ENCODE data around the gene DBT. TPM values are rescaled to one million over a fixed set of nuclear protein-coding genes. Genes with fewer than 3 reads are reported as not detected.

The DBT gene
- total and polyA plus RNA-seq, 3 donors from 2014 or later = 5.9 to 6.4 (median 6.1) TPM

GRCh38 chr1:100187912-100188311 is 61.7 kb downstream of the DBT start:
- no peak for DNase-seq
- Histone ChIP-seq H3K27me3 (no peaks in the 10 kb centered on the region), H3K27ac (no peak overlapping the region), H3K9me3 (no peaks in the 10 kb centered on the region), H3K36me3 (ENCODE audit: low read depth, missing control alignments) (no peaks in the 10 kb centered on the region), H3K4me1 (no peaks in the 10 kb centered on the region), H3K4me3 (no peak overlapping the region)
- TF ChIP-seq POLR2A (IDR thresholded peaks at IDR 0.05) (no peak), CTCF (IDR thresholded peaks at IDR 0.05) (no peak)
- intact Hi-C loops (cut with DNase I; ENCODE audit: low total_unique reads) = no loop called here
- WGBS, 2 donors = 53 to 70% methylated on average over 3 of the region's 3 CpGs

- Histone ChIP-seq H3K27ac (no peak overlapping the region), H3K4me1 (no peaks in the 10 kb centered on the region), H3K27me3 (no peaks in the 10 kb centered on the region), H3K4me3 (no peak overlapping the region), H3K36me3 (ENCODE audit: low read depth, missing control alignments) (no peaks in the 10 kb centered on the region), H3K9me3 (no peaks in the 10 kb centered on the region)
- no peak for DNase-seq
- WGBS, 2 donors = 44 to 64% methylated on average over 1 of the region's 1 CpG
- intact Hi-C loops (cut with DNase I; ENCODE audit: low total_unique reads) = no loop called here
- no peak for TF ChIP-seq POLR2A (IDR thresholded peaks at IDR 0.05)
- no peak for TF ChIP-seq CTCF (IDR thresholded peaks at IDR 0.05)
Measured at GRCh38 chr1:100184536-100184935, 65.1 kb downstream of the DBT start.

GRCh38 chr1:100183370-100183769 is 66.3 kb downstream of the DBT start:
- TF ChIP-seq CTCF (IDR thresholded peaks at IDR 0.05) (no peak), POLR2A (IDR thresholded peaks at IDR 0.05) (no peak)
- Histone ChIP-seq H3K4me1 (no peaks in the 10 kb centered on the region), H3K4me3 (no peak overlapping the region), H3K36me3 (ENCODE audit: low read depth, missing control alignments) (no peaks in the 10 kb centered on the region), H3K27me3 (no peaks in the 10 kb centered on the region), H3K9me3 (no peaks in the 10 kb centered on the region), H3K27ac (no peak overlapping the region)
- 91 to 93% methylated on average over 4 of the region's 4 CpGs for WGBS, 2 donors
- DNase-seq = no peak
- intact Hi-C loops (cut with DNase I; ENCODE audit: low total_unique reads) = no loop called here

- no peaks in the 10 kb centered on the region for H3K27me3 ChIP-seq
- H3K9me3 ChIP-seq = no peaks in the 10 kb centered on the region
- no peaks in the 10 kb centered on the region for H3K4me1 ChIP-seq
- H3K4me3 ChIP-seq = no peak within 1 kb of the TSS
- no peak for TF ChIP-seq CTCF (IDR thresholded peaks at IDR 0.05)
- TF ChIP-seq POLR2A (IDR thresholded peaks at IDR 0.05) = no peak
- H3K27ac ChIP-seq = no peak within 1 kb of the TSS
- WGBS, 2 donors = 63 to 66% methylated on average over 5 of the region's 5 CpGs
- intact Hi-C loops (cut with DNase I; ENCODE audit: low total_unique reads) = no loop called here
- DNase-seq = no peak
- no peaks in the 10 kb centered on the region for H3K36me3 ChIP-seq (ENCODE audit: low read depth, missing control alignments)
Measured at GRCh38 chr1:100178091-100178490, 71.5 kb downstream of the DBT start, which contains the start of gene LRRC39. LRRC39 (minus strand) TSS chr1:100178256; CDS start chr1:100168516, 9,740 bp downstream.

GRCh38 chr1:100177295-100178041 is 72.2 kb downstream of the DBT start:
- H3K4me1 ChIP-seq = no peaks in the 10 kb centered on the region
- no peaks in the 10 kb centered on the region for H3K27me3 ChIP-seq
- intact Hi-C loops (cut with DNase I; ENCODE audit: low total_unique reads) = no loop called here
- H3K27ac ChIP-seq = no peak overlapping the region
- 87 to 92% methylated on average over 4 of the region's 4 CpGs for WGBS, 2 donors
- H3K4me3 ChIP-seq = no peak overlapping the region
- DNase-seq = no peak
- no peaks in the 10 kb centered on the region for H3K9me3 ChIP-seq
- no peak for TF ChIP-seq POLR2A (IDR thresholded peaks at IDR 0.05)
- no peak for TF ChIP-seq CTCF (IDR thresholded peaks at IDR 0.05)
- H3K36me3 ChIP-seq (ENCODE audit: low read depth, missing control alignments) = no peaks in the 10 kb centered on the region

All from testis (tissue), 3 donors.